Measurements from ENCODE around the gene LRRFIP1. TPM values are rescaled to one million over a fixed set of nuclear protein-coding genes. Genes with fewer than 3 reads are reported as not detected.

The LRRFIP1 gene
- total and polyA plus RNA-seq, 2 of the 13 experiments (the other 11 are each of a cell fraction or from before 2014, with no cell fraction given), result 15.9 to 40.5 TPM

- TF ChIP-seq YEATS4 (CRISPR knock-in tag; IDR thresholded peaks at IDR 0.05; ENCODE audit: borderline replicate concordance) (no peak), TP53 (CRISPR knock-in tag; conservative IDR thresholded peaks at IDR 0.05) (no peak), DBP (CRISPR knock-in tag; IDR thresholded peaks at IDR 0.05; ENCODE audit: not compliant biosample characterization) (no peak), PAWR (CRISPR knock-in tag; IDR thresholded peaks at IDR 0.05; ENCODE audit: borderline replicate concordance) (no peak), MBD4 (IDR thresholded peaks at IDR 0.05; ENCODE audit: borderline replicate concordance, low read length) (no peak), MATR3 (CRISPR knock-in tag; IDR thresholded peaks at IDR 0.05) (no peak), ZNF503 (CRISPR knock-in tag; IDR thresholded peaks at IDR 0.05) (no peak), BORCS8-MEF2B (CRISPR knock-in tag; IDR thresholded peaks at IDR 0.05) (0 out of 2 replicates have a peak, but pooled peaks have one; percentile 24), KDM5A (IDR thresholded peaks at IDR 0.05; ENCODE audit: borderline replicate concordance, low read length) (no peak), ZNF598 (CRISPR knock-in tag; IDR thresholded peaks at IDR 0.05; ENCODE audit: borderline replicate concordance) (no peak), NFE2L2 (IDR thresholded peaks at IDR 0.05; ENCODE audit: low read length) (no peak), ZNF335 (CRISPR knock-in tag; IDR thresholded peaks at IDR 0.05) (no peak), TIGD3 (CRISPR knock-in tag; IDR thresholded peaks at IDR 0.05; ENCODE audit: borderline replicate concordance) (no peak), ZNF891 (CRISPR knock-in tag; IDR thresholded peaks at IDR 0.05) (peak; percentile 39; the same call in 1 of the 2 replicates), SMAD1 (CRISPR knock-in tag; IDR thresholded peaks at IDR 0.05; ENCODE audit: borderline replicate concordance, low read depth) (no peak), ZNF724P (CRISPR knock-in tag; IDR thresholded peaks at IDR 0.05; ENCODE audit: borderline replicate concordance) (no peak), SNAPC4 (CRISPR knock-in tag; IDR thresholded peaks at IDR 0.05) (no peak), ZNF263 (CRISPR knock-in tag; IDR thresholded peaks at IDR 0.05) (0 out of 2 replicates have a peak, but pooled peaks have one; percentile 30), ZFX (CRISPR knock-in tag; IDR thresholded peaks at IDR 0.05; ENCODE audit: low read depth) (peak; percentile 35; the same call in 1 of the 2 replicates), THAP11 (CRISPR knock-in tag; IDR thresholded peaks at IDR 0.05) (no peak), MXI1 (IDR thresholded peaks at IDR 0.05; ENCODE audit: borderline replicate concordance, low read depth, low read length) (no peak)
Measured at GRCh38 chr2:237598468-237599208, 28.7 kb upstream of the LRRFIP1 start (continued).

All from HepG2 (cell line).